DND-41 (cell line): ENCODE measurements around the gene REEP2.

ENCODE experiments used
- EZH2 ChIP-seq: IDR thresholded peaks from 3 replicates; pipeline ENCODE4 v1.6.1; 2012; ENCODE audit warnings: borderline replicate concordance, low read depth, mild to moderate bottlenecking, moderate library complexity, low read length, inconsistent platforms; ENCODE audit not compliant: severe bottlenecking
- TF ChIP-seq, protein P1 (sequence below): IDR thresholded peaks from 2 replicates; pipeline ENCODE4 v1.5.1; 2012; ENCODE audit warnings: borderline replicate concordance, low read length, moderate library complexity, mild to moderate bottlenecking; ENCODE audit not compliant: poor library complexity, severe bottlenecking; ENCODE audit errors: extremely low read depth

- TF ChIP-seq, protein P1, sequence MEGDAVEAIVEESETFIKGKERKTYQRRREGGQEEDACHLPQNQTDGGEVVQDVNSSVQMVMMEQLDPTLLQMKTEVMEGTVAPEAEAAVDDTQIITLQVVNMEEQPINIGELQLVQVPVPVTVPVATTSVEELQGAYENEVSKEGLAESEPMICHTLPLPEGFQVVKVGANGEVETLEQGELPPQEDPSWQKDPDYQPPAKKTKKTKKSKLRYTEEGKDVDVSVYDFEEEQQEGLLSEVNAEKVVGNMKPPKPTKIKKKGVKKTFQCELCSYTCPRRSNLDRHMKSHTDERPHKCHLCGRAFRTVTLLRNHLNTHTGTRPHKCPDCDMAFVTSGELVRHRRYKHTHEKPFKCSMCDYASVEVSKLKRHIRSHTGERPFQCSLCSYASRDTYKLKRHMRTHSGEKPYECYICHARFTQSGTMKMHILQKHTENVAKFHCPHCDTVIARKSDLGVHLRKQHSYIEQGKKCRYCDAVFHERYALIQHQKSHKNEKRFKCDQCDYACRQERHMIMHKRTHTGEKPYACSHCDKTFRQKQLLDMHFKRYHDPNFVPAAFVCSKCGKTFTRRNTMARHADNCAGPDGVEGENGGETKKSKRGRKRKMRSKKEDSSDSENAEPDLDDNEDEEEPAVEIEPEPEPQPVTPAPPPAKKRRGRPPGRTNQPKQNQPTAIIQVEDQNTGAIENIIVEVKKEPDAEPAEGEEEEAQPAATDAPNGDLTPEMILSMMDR: no peak
- no peak for TF ChIP-seq EZH2
Observed at GRCh38 chr5:138438003-138438723, 694 bp upstream of the REEP2 start.
